Lower leg skin (tissue), 3 donors: ENCODE data around the gene AMOTL2.

Experiments used
- CTCF ChIP-seq, 3 donors: fragments of 450-650 bp; IDR thresholded peaks; one replicate each; pipeline ENCODE4 v1.5.1; 2016; ENCODE audit warnings: antibody characterized with exemption in 3 of 3, mild to moderate bottlenecking in 3 of 3, moderate library complexity in 2 of 3
- POLR2A ChIP-seq, 2 donors: fragments of 450-650 bp; IDR thresholded peaks; one replicate each; pipeline ENCODE4 v1.6.1; 2016 to 2017; ENCODE audit warnings: antibody characterized with exemption in 2 of 2, mild to moderate bottlenecking in 1 of 2, moderate library complexity in 1 of 2

- TF ChIP-seq POLR2A (IDR thresholded peaks at IDR 0.05): no peak
- no peak for TF ChIP-seq CTCF (IDR thresholded peaks at IDR 0.05)
Observed at GRCh38 chr3:134378384-134378783, 4.1 kb upstream of the AMOTL2 start.
